Endothelial cell of umbilical vein (primary cell): ENCODE data around the gene MYH8. TPM values are rescaled to one million over a fixed set of nuclear protein-coding genes. Genes with fewer than 3 reads are reported as not detected.

Experiments
- BruUV-seq: library from RNA; stranded (reverse); fragments of 400-500 nt; replicated peaks from 2 replicates; lab custom pipeline; 2021; lab: Mats Ljungman, UMichigan
- CTCF ChIA-PET: fragments of 300-600, 350-600 bp; sonication (Branson Sonifier 250); formaldehyde crosslinking; loops from one replicate; lab custom pipeline; 2021; ENCODE audit warnings: antibody characterized with exemption, inconsistent platforms; lab: Charles Lee
- POLR2A ChIA-PET: fragments of 300-600, 350-600 bp; sonication (Branson Sonifier 250); formaldehyde crosslinking; loops from one replicate; lab custom pipeline; 2021; ENCODE audit warnings: antibody characterized with exemption, inconsistent platforms; lab: Charles Lee
- DNase-seq: peaks from one replicate; pipeline ENCODE4 v3.0.0-alpha.2; 2011; ENCODE audit warnings: low read depth, low spot score
- FAIRE-seq: peaks from 2 replicates; lab custom pipeline; 2011; peaks lifted over from hg19 to GRCh38; lab: Jason Lieb, UNC
- H2AFZ ChIP-seq: 2 replicates; pipeline ENCODE4 v1.6.0; 2012; ENCODE audit warnings: low read depth, low read length, control low read depth, inconsistent platforms
- H3K27ac ChIP-seq: 2 replicates; pipeline ENCODE4 v1.5.1; 2011; ENCODE audit warnings: low read depth, mild to moderate bottlenecking, control low read depth, low read length, moderate library complexity; ENCODE audit not compliant: insufficient read depth
- H3K27me3 ChIP-seq, 2 experiments: 2 replicates each; pipeline versions ENCODE4 v1.6.0 to v1.6.1; 2011; ENCODE audit warnings: low read length in 2 of 2, mixed read lengths in 1 of 2; ENCODE audit not compliant: control insufficient read depth in 2 of 2, insufficient read depth in 2 of 2
- H3K36me3 ChIP-seq, 2 experiments: 2 replicates in 1 of 2; 3 replicates in 1 of 2; pipeline ENCODE4 v1.5.1; 2011; ENCODE audit warnings: low read length in 2 of 2, mild to moderate bottlenecking in 1 of 2, moderate library complexity in 1 of 2; ENCODE audit not compliant: control insufficient read depth in 2 of 2, insufficient read depth in 2 of 2; ENCODE audit errors: extremely low read depth in 1 of 2
- H3K4me1 ChIP-seq: 3 replicates; pipeline ENCODE4 v1.5.1; 2011; ENCODE audit warnings: mild to moderate bottlenecking, low read length; ENCODE audit not compliant: control insufficient read depth, insufficient read depth; ENCODE audit errors: extremely low read depth
- H3K4me2 ChIP-seq: 2 replicates; pipeline ENCODE4 v1.6.1; 2011; ENCODE audit warnings: low read length, control low read depth, mixed read lengths; ENCODE audit not compliant: insufficient read depth
- H3K4me3 ChIP-seq, 3 experiments: fragments of 200-600 bp in 1 of 3; sonication (generic), shearing (Covaris generic) in 1 of 3; replicated peaks in 1 of 3; 2 replicates each; pipeline ENCODE4 v1.5.1; 2011 to 2016; ENCODE audit warnings: control low read depth in 3 of 3, low read length in 3 of 3, mild to moderate bottlenecking in 2 of 3, inconsistent platforms in 1 of 3, low read depth in 1 of 3, moderate library complexity in 1 of 3; ENCODE audit not compliant: insufficient read depth in 1 of 3
- H3K79me2 ChIP-seq: 2 replicates; pipeline ENCODE4 v1.6.0; 2012; ENCODE audit warnings: low read length, inconsistent platforms; ENCODE audit not compliant: control insufficient read depth, insufficient read depth
- H3K9ac ChIP-seq: replicated peaks from 2 replicates; pipeline ENCODE3; 2011; ENCODE audit warnings: low read length, control low read depth; ENCODE audit not compliant: insufficient read depth; ENCODE audit errors: extremely low read depth
- H3K9me1 ChIP-seq: replicated peaks from 3 replicates; pipeline ENCODE4 v1.6.0; 2011; ENCODE audit warnings: mild to moderate bottlenecking, low read length; ENCODE audit not compliant: control insufficient read depth, insufficient read depth; ENCODE audit errors: extremely low read depth
- H3K9me3 ChIP-seq: replicated peaks from 2 replicates; pipeline ENCODE4 v1.5.1; 2012; ENCODE audit warnings: low read length, inconsistent platforms; ENCODE audit not compliant: control insufficient read depth, insufficient read depth
- H4K20me1 ChIP-seq: replicated peaks from 2 replicates; pipeline ENCODE3; 2011; ENCODE audit warnings: mild to moderate bottlenecking, low read length; ENCODE audit not compliant: control insufficient read depth, insufficient read depth; ENCODE audit errors: extremely low read depth
- EZH2 ChIP-seq: IDR thresholded peaks from 2 replicates; pipeline ENCODE4 v1.6.1; 2012; ENCODE audit warnings: borderline replicate concordance, low read depth, mild to moderate bottlenecking, moderate library complexity, low read length, inconsistent platforms; ENCODE audit not compliant: severe bottlenecking
- FOS ChIP-seq: IDR thresholded peaks from 2 replicates; pipeline ENCODE4 v1.6.1; 2011; ENCODE audit warnings: mild to moderate bottlenecking, low read length, moderate library complexity, borderline replicate concordance; ENCODE audit not compliant: insufficient read depth
- GATA2 ChIP-seq: IDR thresholded peaks from 2 replicates; pipeline ENCODE4 v1.7.0; 2011; ENCODE audit warnings: low read depth, mild to moderate bottlenecking, moderate library complexity, mixed read lengths, low read length; ENCODE audit not compliant: insufficient read length, insufficient read depth
- JUN ChIP-seq: IDR thresholded peaks from 2 replicates; pipeline ENCODE4 v1.6.1; 2011; ENCODE audit warnings: borderline replicate concordance, low read depth; ENCODE audit not compliant: insufficient read length, insufficient read depth
- MYC ChIP-seq: IDR thresholded peaks from one replicate; pipeline ENCODE4 v1.6.1; 2011; ENCODE audit warnings: mild to moderate bottlenecking, low read depth, low read length
- POLR2A ChIP-seq: IDR thresholded peaks from 2 replicates; pipeline ENCODE4 v1.6.1; 2012; ENCODE audit warnings: low read depth, mild to moderate bottlenecking, control low read depth, low read length
- POLR2AphosphoS5 ChIP-seq: IDR thresholded peaks from 2 replicates; pipeline ENCODE4 v1.6.1; 2012; ENCODE audit warnings: low read depth, mild to moderate bottlenecking, control low read depth, low read length, moderate library complexity; ENCODE audit not compliant: insufficient read depth
- dilution Hi-C: fragments of 300-500 bp; cut with MboI; formaldehyde crosslinking; loops from one replicate; pipeline ENCODE4 v1.15.0; 2019; ENCODE audit warnings: low sequenced_read_pairs; ENCODE audit not compliant: extremely low pct_ligation_motif_present
- intact Hi-C: fragments of 100-400 bp; cut with micrococcal nuclease; formaldehyde crosslinking; loops from one replicate; pipeline ENCODE4 v1.10.0; 2022
- polyA plus RNA-seq, 4 experiments: library from polyadenylated mRNA; depleted of rRNA in 3 of 4; stranded (reverse) in 3 of 4; unstranded in 1 of 4; fragments of >200 nt; gene quantifications; 2 replicates each; pipeline versions ENCODE4 v1.2.1 to v1.2.3, GENCODE V29; 2011 to 2012; ENCODE audit warnings: missing spikeins in 1 of 4
- total RNA-seq: library from RNA; stranded (reverse); gene quantifications from 2 replicates; pipeline ENCODE4 v1.2.3, GENCODE V29; 2021
- TF ChIP-seq, protein P1 (sequence below): IDR thresholded peaks from 2 replicates; pipeline ENCODE4 v1.6.1; 2011; ENCODE audit not compliant: insufficient read depth, insufficient read length
- TF ChIP-seq, protein P2 (sequence below), 2 donors: IDR thresholded peaks; 1 replicate in 1 of 2; 2 replicates in 1 of 2; pipeline ENCODE4 v1.5.1; 2011; ENCODE audit warnings: low read length in 2 of 2, mild to moderate bottlenecking in 2 of 2, moderate library complexity in 2 of 2, control low read depth in 1 of 2, inconsistent platforms in 1 of 2, low read depth in 1 of 2; ENCODE audit not compliant: insufficient read depth in 1 of 2; ENCODE audit errors: extremely low read depth in 1 of 2

Gene MYH8
- total and polyA plus RNA-seq, 2 donors (not counting 3 experiments of a cell fraction or from before 2014, with no cell fraction given) = not detected

DNA sequence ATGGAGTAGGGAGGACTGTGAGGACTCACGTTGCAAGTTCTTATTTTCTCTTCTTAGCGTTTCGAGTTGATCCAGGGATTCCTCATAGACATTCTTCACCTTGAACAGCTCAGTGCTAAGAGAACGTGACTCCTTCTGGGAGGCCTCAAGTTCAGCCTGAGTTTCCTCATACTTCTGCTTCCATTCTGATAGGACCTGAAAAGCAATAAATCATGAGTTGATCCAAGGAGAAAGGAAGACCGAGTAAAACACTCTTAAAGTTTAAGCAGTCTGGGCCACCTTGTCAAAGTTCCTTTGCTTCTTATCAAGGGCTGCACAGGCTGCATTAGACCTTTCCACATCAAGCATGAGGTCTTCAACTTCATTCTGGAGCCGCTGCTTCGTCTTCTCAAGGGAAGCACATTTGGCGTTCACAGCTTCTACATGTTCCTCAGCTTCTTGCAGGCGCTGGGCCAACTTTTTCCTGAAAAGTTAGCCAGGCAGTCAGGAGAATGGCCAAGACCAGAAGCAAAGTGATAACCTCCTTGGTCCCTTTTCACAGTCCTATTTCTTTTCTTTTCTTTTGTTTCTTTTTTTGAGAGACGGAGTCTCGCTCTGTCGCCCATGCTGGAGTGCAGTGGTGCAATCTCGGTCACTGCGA lies 25.1 kb downstream of the MYH8 start:
- BruUV-seq = no TSS peak
- no peaks in the 10 kb centered on the region for H3K79me2 ChIP-seq
- ChIA-PET CTCF (no interaction called here), POLR2A (no interaction called here)
- H3K4me3 ChIP-seq = no peak overlapping the region
- H3K36me3 ChIP-seq = no peaks in the 10 kb centered on the region
- no peak overlapping the region for H3K27ac ChIP-seq
- no peak overlapping the region for H3K9ac ChIP-seq
- no peak for TF ChIP-seq POLR2A
- no peak for TF ChIP-seq POLR2AphosphoS5
- no peak for TF ChIP-seq MYC
- TF ChIP-seq, protein P1, sequence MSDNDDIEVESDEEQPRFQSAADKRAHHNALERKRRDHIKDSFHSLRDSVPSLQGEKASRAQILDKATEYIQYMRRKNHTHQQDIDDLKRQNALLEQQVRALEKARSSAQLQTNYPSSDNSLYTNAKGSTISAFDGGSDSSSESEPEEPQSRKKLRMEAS = no peak
- no peak for TF ChIP-seq GATA2
- no peak overlapping the region for H3K4me2 ChIP-seq
- no peaks in the 10 kb centered on the region for H3K9me1 ChIP-seq
- H3K27me3 ChIP-seq = no peaks in the 10 kb centered on the region
- peaks cover 1% of the 10 kb centered on the region for H3K9me3 ChIP-seq
- no peaks in the 10 kb centered on the region for H3K4me1 ChIP-seq
- no peaks in the 10 kb centered on the region for H4K20me1 ChIP-seq
- FAIRE-seq (no peak), DNase-seq (no peak)
- dilution Hi-C loops = no loop called here
- H2AFZ ChIP-seq = no peak overlapping the region
- intact Hi-C loops = no loop called here

DNA sequence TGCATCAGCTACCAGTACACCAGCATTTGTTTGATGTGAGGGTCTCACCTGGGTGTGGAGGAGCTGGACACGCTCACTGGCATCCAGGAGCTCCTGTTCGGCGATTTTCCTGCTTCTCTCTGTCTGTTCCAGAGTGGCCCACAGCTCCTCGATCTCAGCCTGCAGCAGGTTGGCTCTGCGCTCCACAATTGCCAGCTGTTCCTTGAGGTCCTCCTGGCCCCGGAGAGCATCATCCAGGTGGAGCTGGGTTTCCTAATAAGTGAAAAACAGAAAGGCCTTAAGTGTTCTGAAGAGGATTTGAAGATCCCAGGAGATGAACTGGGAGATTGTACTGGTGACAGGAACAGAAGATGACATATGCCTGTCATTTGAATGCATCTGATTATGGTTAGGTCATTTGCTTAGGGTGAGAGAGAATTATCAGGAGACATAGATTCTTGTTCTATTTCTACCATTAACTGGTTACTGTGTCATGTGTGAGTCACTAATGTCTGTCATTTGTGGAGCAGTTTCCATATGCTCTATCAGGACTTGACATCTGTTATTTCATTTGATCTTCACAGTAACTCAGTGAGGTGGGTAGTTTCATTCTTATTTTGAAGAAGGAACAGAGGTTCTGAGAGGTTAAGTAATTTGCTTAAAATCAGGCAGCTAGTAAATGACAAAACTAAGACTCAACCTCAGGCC lies 27.4 kb downstream of the MYH8 start:
- H3K4me3 ChIP-seq = no peak overlapping the region
- no peak for TF ChIP-seq POLR2A
- no peak for TF ChIP-seq POLR2AphosphoS5
- TF ChIP-seq JUN = no peak
- no peak for TF ChIP-seq EZH2
- TF ChIP-seq, protein P1 = no peak
- TF ChIP-seq GATA2 = no peak
- TF ChIP-seq, protein P2, sequence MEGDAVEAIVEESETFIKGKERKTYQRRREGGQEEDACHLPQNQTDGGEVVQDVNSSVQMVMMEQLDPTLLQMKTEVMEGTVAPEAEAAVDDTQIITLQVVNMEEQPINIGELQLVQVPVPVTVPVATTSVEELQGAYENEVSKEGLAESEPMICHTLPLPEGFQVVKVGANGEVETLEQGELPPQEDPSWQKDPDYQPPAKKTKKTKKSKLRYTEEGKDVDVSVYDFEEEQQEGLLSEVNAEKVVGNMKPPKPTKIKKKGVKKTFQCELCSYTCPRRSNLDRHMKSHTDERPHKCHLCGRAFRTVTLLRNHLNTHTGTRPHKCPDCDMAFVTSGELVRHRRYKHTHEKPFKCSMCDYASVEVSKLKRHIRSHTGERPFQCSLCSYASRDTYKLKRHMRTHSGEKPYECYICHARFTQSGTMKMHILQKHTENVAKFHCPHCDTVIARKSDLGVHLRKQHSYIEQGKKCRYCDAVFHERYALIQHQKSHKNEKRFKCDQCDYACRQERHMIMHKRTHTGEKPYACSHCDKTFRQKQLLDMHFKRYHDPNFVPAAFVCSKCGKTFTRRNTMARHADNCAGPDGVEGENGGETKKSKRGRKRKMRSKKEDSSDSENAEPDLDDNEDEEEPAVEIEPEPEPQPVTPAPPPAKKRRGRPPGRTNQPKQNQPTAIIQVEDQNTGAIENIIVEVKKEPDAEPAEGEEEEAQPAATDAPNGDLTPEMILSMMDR (IDR thresholded peaks at IDR 0.05; ENCODE audit: extremely low read depth in 1 of 2, insufficient read depth in 1 of 2, low read depth in 1 of 2, low read length in 2 of 2) = no peak
- TF ChIP-seq MYC = no peak
- no peak for TF ChIP-seq FOS

More for the DNA sequence above, 27.4 kb downstream of the MYH8 start:
- Histone ChIP-seq H3K9me3 (peaks cover 1% of the 10 kb centered on the region), H3K9ac (no peak overlapping the region), H4K20me1 (no peaks in the 10 kb centered on the region), H3K36me3 (no peaks in the 10 kb centered on the region), H3K27me3 (no peaks in the 10 kb centered on the region), H2AFZ (no peak overlapping the region), H3K27ac (no peak overlapping the region), H3K4me2 (no peak overlapping the region), H3K4me1 (no peaks in the 10 kb centered on the region), H3K9me1 (no peaks in the 10 kb centered on the region), H3K79me2 (no peaks in the 10 kb centered on the region)
- CTCF ChIA-PET = no interaction called here
- DNase-seq = no peak
- dilution Hi-C loops = no loop called here
- POLR2A ChIA-PET = no interaction called here
- no TSS peak for BruUV-seq
- intact Hi-C loops = no loop called here
- no peak for FAIRE-seq
